Hepatocyte (in vitro differentiated cells): Measurements from ENCODE around the gene DNAJB13. TPM values are rescaled to one million over a fixed set of nuclear protein-coding genes. Genes with fewer than 3 reads are reported as not detected.

Experiments used
- DNase-seq: peaks from one replicate; pipeline ENCODE4 v3.0.0-alpha.2; 2016; ENCODE audit warnings: low spot score
- H2AFZ ChIP-seq: fragments of 200-600 bp; sonication (generic); 2 replicates; pipeline ENCODE4 v1.6.0; 2016; ENCODE audit warnings: antibody characterized with exemption, mild to moderate bottlenecking
- H3K27ac ChIP-seq: fragments of 200-600 bp; sonication (generic); 2 replicates; pipeline ENCODE4 v1.5.1; 2016; ENCODE audit warnings: mild to moderate bottlenecking
- H3K27me3 ChIP-seq: fragments of 200-600 bp; sonication (generic); 2 replicates; pipeline ENCODE4 v1.6.1; 2016
- H3K36me3 ChIP-seq: fragments of 200-600 bp; sonication (generic); replicated peaks from 2 replicates; pipeline ENCODE4 v1.5.1; 2016; ENCODE audit warnings: low read depth; ENCODE audit not compliant: insufficient read depth
- H3K4me1 ChIP-seq: fragments of 200-600 bp; sonication (generic); 2 replicates; pipeline ENCODE4 v1.5.1; 2016; ENCODE audit warnings: mild to moderate bottlenecking, moderate library complexity; ENCODE audit not compliant: insufficient read depth
- H3K4me2 ChIP-seq: fragments of 200-600 bp; sonication (generic); 2 replicates; pipeline ENCODE4 v1.6.0; 2016
- H3K4me3 ChIP-seq: fragments of 200-600 bp; sonication (generic); 2 replicates; pipeline ENCODE4 v1.5.1; 2016; ENCODE audit warnings: mild to moderate bottlenecking
- H3K79me2 ChIP-seq: fragments of 200-600 bp; sonication (generic); 2 replicates; pipeline ENCODE4 v1.6.0; 2017; ENCODE audit warnings: mild to moderate bottlenecking
- H3K9me2 ChIP-seq: fragments of 200-600 bp; sonication (generic); replicated peaks from 2 replicates; pipeline ENCODE4 v1.6.0; 2017; ENCODE audit warnings: mild to moderate bottlenecking; ENCODE audit not compliant: insufficient read depth
- H3K9me3 ChIP-seq: fragments of 200-600 bp; sonication (generic); 2 replicates; pipeline ENCODE4 v1.5.1; 2016; ENCODE audit warnings: low read depth, mild to moderate bottlenecking
- H4K20me1 ChIP-seq: fragments of 200-600 bp; sonication (generic); 2 replicates; pipeline ENCODE4 v1.6.0; 2016; ENCODE audit warnings: mild to moderate bottlenecking; ENCODE audit not compliant: insufficient read depth, poor library complexity, severe bottlenecking
- EZH2 ChIP-seq: fragments of 200-600 bp; sonication (generic); IDR thresholded peaks from 2 replicates; pipeline ENCODE4 v1.6.1; 2016; ENCODE audit warnings: antibody characterized with exemption, mild to moderate bottlenecking, borderline replicate concordance
- EZH2phosphoT487 ChIP-seq: fragments of 200-600 bp; sonication (generic); IDR thresholded peaks from one replicate; pipeline ENCODE4 v1.6.1; 2018; ENCODE audit warnings: antibody characterized with exemption, mild to moderate bottlenecking, low read depth, moderate library complexity; ENCODE audit not compliant: unreplicated experiment, severe bottlenecking
- WGBS: methylation state at CpG from one replicate; pipeline ENCODE4 v1.1.6; 2016; ENCODE audit warnings: low lambda C conversion rate; ENCODE audit errors: missing lambda C conversion rate; 5-methylcytosine and 5-hydroxymethylcytosine counted together
- polyA plus RNA-seq: library from polyadenylated mRNA; unstranded; fragments of >200 nt; fragmentation: Nextera tagmentation; extraction: Ambion mirVana; gene quantifications from 2 replicates; pipeline ENCODE4 v1.2.1, GENCODE V29; 2016
- total RNA-seq: library from RNA; depleted of rRNA; stranded (reverse); fragments of >200 nt; gene quantifications from 2 replicates; pipeline ENCODE4 v1.2.3, GENCODE V29; 2014
- TF ChIP-seq, protein P1 (sequence below): fragments of 200-600 bp; sonication (generic); IDR thresholded peaks from 2 replicates; pipeline ENCODE4 v1.5.1; 2016; ENCODE audit warnings: antibody characterized with exemption, mild to moderate bottlenecking; ENCODE audit not compliant: poor library complexity

DNAJB13 gene
- total and polyA plus RNA-seq, 2 experiments from 2014 or later: 0.70 TPM; not detected in 1

DNA sequence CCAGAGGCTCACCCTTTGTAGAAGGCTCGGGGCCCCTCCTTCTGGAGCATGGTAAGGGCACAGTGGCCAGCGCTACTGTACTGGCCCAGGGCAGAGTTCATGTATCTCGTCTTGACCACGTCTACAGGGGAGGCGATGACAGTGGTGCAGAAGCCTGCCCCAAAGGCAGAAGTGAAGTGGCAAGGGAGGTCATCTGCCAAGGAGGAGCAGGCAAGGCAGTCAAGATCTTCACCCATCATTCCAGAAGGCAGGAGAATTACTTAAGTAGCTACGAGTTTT is 24.6 kb downstream of the DNAJB13 start:
- TF ChIP-seq EZH2: no peak
- TF ChIP-seq, protein P1, sequence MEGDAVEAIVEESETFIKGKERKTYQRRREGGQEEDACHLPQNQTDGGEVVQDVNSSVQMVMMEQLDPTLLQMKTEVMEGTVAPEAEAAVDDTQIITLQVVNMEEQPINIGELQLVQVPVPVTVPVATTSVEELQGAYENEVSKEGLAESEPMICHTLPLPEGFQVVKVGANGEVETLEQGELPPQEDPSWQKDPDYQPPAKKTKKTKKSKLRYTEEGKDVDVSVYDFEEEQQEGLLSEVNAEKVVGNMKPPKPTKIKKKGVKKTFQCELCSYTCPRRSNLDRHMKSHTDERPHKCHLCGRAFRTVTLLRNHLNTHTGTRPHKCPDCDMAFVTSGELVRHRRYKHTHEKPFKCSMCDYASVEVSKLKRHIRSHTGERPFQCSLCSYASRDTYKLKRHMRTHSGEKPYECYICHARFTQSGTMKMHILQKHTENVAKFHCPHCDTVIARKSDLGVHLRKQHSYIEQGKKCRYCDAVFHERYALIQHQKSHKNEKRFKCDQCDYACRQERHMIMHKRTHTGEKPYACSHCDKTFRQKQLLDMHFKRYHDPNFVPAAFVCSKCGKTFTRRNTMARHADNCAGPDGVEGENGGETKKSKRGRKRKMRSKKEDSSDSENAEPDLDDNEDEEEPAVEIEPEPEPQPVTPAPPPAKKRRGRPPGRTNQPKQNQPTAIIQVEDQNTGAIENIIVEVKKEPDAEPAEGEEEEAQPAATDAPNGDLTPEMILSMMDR: no peak
- TF ChIP-seq EZH2phosphoT487: no peak
- no peaks in the 10 kb centered on the region for H3K4me1 ChIP-seq
- WGBS: 98% methylated on average over 6 of the region's 6 CpGs

DNA sequence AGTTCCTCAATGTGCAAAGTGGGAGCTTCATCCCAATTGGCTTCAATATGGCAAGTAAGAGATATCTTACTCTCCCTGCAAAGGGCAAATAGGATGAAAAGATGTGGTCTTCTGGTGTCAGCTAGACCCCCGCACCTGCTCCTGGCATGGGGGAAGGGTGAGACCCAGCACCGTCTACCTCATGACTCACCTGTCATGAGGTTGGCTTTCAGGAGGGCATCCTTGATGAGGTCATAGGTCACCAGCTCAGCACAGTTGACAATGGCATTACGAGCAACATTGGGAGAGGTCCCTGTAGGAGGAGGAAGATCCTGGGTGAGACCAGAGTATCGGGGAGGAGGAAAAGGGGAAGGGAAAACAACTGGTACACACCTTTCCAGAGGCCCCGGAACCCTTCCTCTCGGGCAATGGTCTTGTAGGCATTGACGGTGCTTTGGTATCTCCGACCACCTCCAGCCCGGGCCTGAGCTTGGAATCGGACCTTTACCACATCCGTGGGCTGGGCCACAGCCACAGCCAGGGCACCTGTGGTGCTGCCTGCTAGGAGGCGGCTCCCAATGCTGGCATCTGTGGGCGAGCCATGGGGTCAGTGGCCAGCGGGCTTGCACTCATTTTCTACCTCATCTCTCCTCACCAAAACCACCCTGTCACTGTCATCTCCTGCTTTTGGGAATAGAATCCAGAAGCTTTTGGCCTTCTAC is 25.8 kb downstream of the DNAJB13 start:
- H3K27ac ChIP-seq: no peak overlapping the region
- TF ChIP-seq EZH2phosphoT487 (no peak), EZH2 (no peak)
- TF ChIP-seq, protein P1: no peak
- H3K4me2 ChIP-seq: no peak overlapping the region
- no peak overlapping the region for H2AFZ ChIP-seq
- H4K20me1 ChIP-seq: no peaks in the 10 kb centered on the region
- H3K4me1 ChIP-seq: no peaks in the 10 kb centered on the region
- DNase-seq: no peak
- no peaks in the 10 kb centered on the region for H3K9me2 ChIP-seq
- no peaks in the 10 kb centered on the region for H3K9me3 ChIP-seq
- H3K27me3 ChIP-seq: no peaks in the 10 kb centered on the region
- H3K4me3 ChIP-seq: no peak overlapping the region
- 94% methylated on average over 14 of the region's 14 CpGs for WGBS
- H3K79me2 ChIP-seq: no peaks in the 10 kb centered on the region
- H3K36me3 ChIP-seq: no peaks in the 10 kb centered on the region

More for the DNA sequence above, 24.6 kb downstream of the DNAJB13 start:
- Histone ChIP-seq H3K27ac (no peak overlapping the region), H3K4me2 (no peak overlapping the region), H3K4me3 (no peak overlapping the region), H3K9me3 (no peaks in the 10 kb centered on the region), H2AFZ (no peak overlapping the region), H3K9me2 (no peaks in the 10 kb centered on the region), H3K27me3 (no peaks in the 10 kb centered on the region), H4K20me1 (no peaks in the 10 kb centered on the region), H3K79me2 (no peaks in the 10 kb centered on the region), H3K36me3 (no peaks in the 10 kb centered on the region)
- no peak for DNase-seq

DNA sequence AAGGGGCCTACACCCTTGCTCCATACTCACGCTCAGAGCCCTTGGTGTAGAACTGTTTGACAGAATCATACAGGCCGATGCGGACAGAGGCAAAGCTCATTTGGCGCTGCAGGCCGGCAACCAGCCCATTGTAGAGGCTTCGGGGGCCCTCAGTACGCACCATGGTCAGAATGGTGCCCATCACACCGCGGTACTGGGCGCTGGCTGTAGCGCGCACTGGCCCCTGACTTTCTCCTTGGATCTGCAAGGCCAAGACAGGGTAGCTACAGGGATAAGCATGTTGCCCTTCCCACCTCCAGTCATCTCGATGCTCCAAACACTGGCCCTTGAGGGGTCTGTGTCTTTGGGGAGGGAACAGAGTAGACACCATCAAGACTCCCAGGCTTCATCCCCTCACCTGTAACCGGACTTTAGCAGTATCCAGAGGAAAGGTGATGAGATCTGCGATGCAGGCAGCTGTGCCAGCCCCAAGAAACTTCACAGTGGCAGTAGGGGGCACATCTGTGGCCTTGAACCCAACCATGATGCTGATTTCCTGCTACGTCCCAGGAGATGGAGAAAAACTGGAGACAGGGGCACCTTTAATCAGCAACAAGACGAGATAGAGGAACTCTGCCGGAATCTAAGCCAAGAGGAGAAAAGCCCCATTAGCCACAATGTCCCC is 27.2 kb downstream of the DNAJB13 start:
- no peaks in the 10 kb centered on the region for H3K9me3 ChIP-seq
- no peak overlapping the region for H2AFZ ChIP-seq
- H3K27ac ChIP-seq: no peak overlapping the region

More for the DNA sequence above, 27.2 kb downstream of the DNAJB13 start:
- Histone ChIP-seq H3K4me3 (no peak overlapping the region), H3K79me2 (no peaks in the 10 kb centered on the region), H3K4me2 (no peak overlapping the region), H3K27me3 (no peaks in the 10 kb centered on the region), H3K4me1 (no peaks in the 10 kb centered on the region), H3K9me2 (no peaks in the 10 kb centered on the region), H4K20me1 (no peaks in the 10 kb centered on the region), H3K36me3 (no peaks in the 10 kb centered on the region)
- 99% methylated on average over 18 of the region's 18 CpGs for WGBS
- no peak for DNase-seq
- no peak for TF ChIP-seq EZH2phosphoT487
- no peak for TF ChIP-seq EZH2
- TF ChIP-seq, protein P1: no peak
